Right atrium auricular region (tissue), 2 donors: ENCODE measurements around the gene TMEM144. TPM values are rescaled to one million over a fixed set of nuclear protein-coding genes. Genes with fewer than 3 reads are reported as not detected.
A peak's percentile ranks its signal among the peaks of the same experiment; 100 is the strongest.

Source experiments
- DNase-seq: peaks from one replicate; pipeline ENCODE4 v3.0.0-alpha.2; 2019; ENCODE audit warnings: low spot score
- H3K27ac ChIP-seq, 2 donors: fragments of 200-600 bp; sonication (generic); 1 replicate in 1 of 2; 2 replicates in 1 of 2; pipeline ENCODE4 v1.5.1; 2016 to 2019
- H3K27me3 ChIP-seq, 2 donors: fragments of 200-600 bp; sonication (generic); one replicate each; pipeline versions ENCODE4 v1.5.1 to v1.6.0; 2017 to 2019
- H3K36me3 ChIP-seq: fragments of 200-600 bp; sonication (generic); one replicate; pipeline ENCODE4 v1.5.1; 2016
- H3K4me1 ChIP-seq, 2 donors: fragments of 200-600 bp; sonication (generic); one replicate each; pipeline versions ENCODE4 v1.5.1 to v1.6.0; 2017 to 2019
- H3K4me3 ChIP-seq, 2 donors: fragments of 200-600 bp; sonication (generic); 1 replicate in 1 of 2; 2 replicates in 1 of 2; pipeline ENCODE4 v1.5.1; 2017 to 2019; ENCODE audit warnings: mild to moderate bottlenecking in 1 of 2, moderate library complexity in 1 of 2
- H3K9me3 ChIP-seq, 2 donors: fragments of 200-600 bp; sonication (generic); one replicate each; pipeline ENCODE4 v1.5.1; 2019
- total RNA-seq, 2 donors: library from RNA; depleted of rRNA; stranded (reverse); fragments of >200 nt; gene quantifications; one replicate each; pipeline ENCODE4 v1.1.0, GENCODE V29; 2016
- TF ChIP-seq, protein P1 (sequence below), 2 donors: fragments of 200-600 bp; sonication (generic); IDR thresholded peaks; one replicate each; pipeline ENCODE4 v1.5.1; 2019; ENCODE audit warnings: antibody characterized with exemption in 2 of 2

Gene TMEM144
- total RNA-seq, 2 donors from 2014 or later: 7.1 to 9.7 TPM

DNA sequence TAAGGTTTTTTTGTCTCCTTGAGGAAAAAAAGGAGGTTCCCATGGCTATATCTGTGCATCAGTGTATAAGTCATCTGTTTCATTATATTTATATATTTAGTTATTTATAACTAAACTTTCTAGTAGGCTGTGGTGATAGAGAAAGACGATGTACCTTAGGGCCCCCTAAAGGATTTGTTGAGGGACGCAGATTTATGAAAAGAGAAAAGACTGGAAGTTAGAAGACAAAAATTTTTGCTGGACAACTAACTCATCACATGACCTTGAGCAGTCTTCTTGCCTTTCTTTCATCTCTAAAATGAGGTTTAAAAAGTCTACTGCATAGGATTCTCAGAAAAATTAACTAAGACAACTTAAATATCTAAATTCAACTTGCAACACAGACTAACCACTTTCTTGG is 43.6 kb upstream of the TMEM144 start:
- peaks cover 0 to 44% of the 10 kb centered on the region in 2 donors for H3K4me1 ChIP-seq
- no peaks in the 10 kb centered on the region for H3K36me3 ChIP-seq
- peak overlapping the region in 1 of 2 donors; percentile 69 for H3K4me3 ChIP-seq
- TF ChIP-seq, protein P1, sequence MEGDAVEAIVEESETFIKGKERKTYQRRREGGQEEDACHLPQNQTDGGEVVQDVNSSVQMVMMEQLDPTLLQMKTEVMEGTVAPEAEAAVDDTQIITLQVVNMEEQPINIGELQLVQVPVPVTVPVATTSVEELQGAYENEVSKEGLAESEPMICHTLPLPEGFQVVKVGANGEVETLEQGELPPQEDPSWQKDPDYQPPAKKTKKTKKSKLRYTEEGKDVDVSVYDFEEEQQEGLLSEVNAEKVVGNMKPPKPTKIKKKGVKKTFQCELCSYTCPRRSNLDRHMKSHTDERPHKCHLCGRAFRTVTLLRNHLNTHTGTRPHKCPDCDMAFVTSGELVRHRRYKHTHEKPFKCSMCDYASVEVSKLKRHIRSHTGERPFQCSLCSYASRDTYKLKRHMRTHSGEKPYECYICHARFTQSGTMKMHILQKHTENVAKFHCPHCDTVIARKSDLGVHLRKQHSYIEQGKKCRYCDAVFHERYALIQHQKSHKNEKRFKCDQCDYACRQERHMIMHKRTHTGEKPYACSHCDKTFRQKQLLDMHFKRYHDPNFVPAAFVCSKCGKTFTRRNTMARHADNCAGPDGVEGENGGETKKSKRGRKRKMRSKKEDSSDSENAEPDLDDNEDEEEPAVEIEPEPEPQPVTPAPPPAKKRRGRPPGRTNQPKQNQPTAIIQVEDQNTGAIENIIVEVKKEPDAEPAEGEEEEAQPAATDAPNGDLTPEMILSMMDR (IDR thresholded peaks at IDR 0.05): no peak
- no peaks in the 10 kb centered on the region for H3K9me3 ChIP-seq
- peak overlapping the region; percentile 86 to 88 for H3K27ac ChIP-seq
- DNase-seq: no peak
- no peaks in the 10 kb centered on the region for H3K27me3 ChIP-seq

DNA sequence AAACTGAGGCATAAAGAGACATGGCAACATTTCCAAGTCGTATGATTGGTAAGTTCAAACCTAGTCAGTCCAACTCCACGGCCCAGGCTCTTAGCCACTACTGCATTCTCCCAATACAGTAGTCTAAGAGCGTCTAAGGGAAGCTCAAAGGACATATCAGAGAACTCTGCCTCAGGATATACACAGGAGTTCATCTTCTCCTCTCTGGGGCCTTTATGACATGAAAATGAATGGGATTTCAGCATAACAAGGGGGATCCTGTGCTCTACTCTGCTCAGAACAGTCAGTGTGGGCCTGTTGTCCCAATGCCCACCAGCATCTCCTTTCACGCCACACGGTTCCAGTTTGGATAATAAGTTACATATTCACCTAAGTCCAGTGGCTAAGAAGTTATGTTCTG is 41.7 kb upstream of the TMEM144 start:
- TF ChIP-seq, protein P1 (IDR thresholded peaks at IDR 0.05): no peak
- no peaks in the 10 kb centered on the region for H3K36me3 ChIP-seq
- DNase-seq: no peak
- no peaks in the 10 kb centered on the region for H3K9me3 ChIP-seq
- H3K27me3 ChIP-seq: no peaks in the 10 kb centered on the region
- peaks cover 0 to 36% of the 10 kb centered on the region in 2 donors for H3K4me1 ChIP-seq
- peak overlapping the region; percentile 54 to 69 for H3K4me3 ChIP-seq
- H3K27ac ChIP-seq: peak overlapping the region; percentile 86 to 88

DNA sequence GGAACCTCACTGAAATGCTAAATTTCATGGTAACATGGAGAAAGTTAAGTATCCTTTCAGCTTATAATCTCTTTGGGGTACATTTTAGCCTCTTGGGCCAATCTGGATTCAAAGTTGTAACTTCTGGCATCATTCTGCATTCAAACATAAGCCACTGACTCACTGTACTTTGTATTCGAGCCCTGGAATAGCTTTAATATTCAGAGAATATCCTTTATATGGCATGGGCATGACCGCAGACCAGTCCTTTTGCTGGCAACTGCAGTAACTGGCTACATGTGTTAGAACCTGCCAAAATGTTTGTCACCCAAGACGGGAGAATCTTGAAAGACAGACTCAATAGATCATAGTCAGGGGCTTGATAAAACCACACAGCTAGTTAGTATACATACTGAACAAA is 40.8 kb upstream of the TMEM144 start:
- TF ChIP-seq, protein P1 (IDR thresholded peaks at IDR 0.05): no peak
- H3K9me3 ChIP-seq: no peaks in the 10 kb centered on the region
- no peaks in the 10 kb centered on the region for H3K36me3 ChIP-seq

DNA sequence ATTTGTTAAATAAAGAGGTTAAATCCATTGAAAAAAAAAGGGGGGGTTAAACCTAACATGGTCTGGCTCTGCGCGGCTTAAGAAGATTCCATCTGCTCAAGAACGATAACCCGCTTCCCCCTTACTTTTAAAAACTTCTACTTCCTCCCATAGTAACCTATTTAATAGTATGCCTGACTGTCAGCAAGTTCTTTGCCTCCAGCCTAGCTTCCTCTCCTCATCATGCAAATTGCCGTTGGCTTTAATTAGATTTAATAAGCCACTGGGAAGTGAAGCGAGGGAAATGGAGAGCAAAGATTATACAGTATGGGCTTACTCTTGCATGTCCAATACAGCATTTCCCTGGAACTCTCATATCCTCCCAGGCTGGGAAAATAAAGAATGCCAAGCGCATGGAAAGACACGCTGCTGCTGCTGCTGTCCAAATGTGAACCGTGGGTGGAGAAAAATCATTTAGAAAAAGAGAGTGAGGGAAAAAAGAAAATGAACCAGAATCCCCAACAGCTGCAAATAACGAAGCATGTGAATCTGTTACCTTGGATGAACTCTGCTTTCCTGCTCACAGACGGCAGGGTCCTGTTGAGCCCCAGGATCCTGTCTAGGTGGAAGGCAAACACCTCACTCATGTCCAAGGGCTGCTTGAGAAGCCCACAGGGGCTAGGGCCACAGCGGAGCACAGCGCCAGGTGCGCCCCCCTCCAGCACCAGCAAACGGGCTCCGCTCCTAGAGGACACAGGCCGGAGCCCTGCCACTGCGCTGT is 40.2 kb upstream of the TMEM144 start:
- Histone ChIP-seq H3K4me1 (peaks cover 0 to 50% of the 10 kb centered on the region in 2 donors), H3K9me3 (no peaks in the 10 kb centered on the region), H3K36me3 (no peaks in the 10 kb centered on the region), H3K27me3 (no peaks in the 10 kb centered on the region), H3K4me3 (peak overlapping the region; percentile 54 to 69), H3K27ac (peak overlapping the region; percentile 86 to 88)
- TF ChIP-seq, protein P1 (IDR thresholded peaks at IDR 0.05): no peak
- DNase-seq: no peak

More for the DNA sequence above, 40.8 kb upstream of the TMEM144 start:
- Histone ChIP-seq H3K27me3 (no peaks in the 10 kb centered on the region), H3K4me3 (peak overlapping the region; percentile 54 to 69), H3K27ac (peak overlapping the region; percentile 86 to 88), H3K4me1 (peaks cover 0 to 45% of the 10 kb centered on the region in 2 donors)
- no peak for DNase-seq

DNA sequence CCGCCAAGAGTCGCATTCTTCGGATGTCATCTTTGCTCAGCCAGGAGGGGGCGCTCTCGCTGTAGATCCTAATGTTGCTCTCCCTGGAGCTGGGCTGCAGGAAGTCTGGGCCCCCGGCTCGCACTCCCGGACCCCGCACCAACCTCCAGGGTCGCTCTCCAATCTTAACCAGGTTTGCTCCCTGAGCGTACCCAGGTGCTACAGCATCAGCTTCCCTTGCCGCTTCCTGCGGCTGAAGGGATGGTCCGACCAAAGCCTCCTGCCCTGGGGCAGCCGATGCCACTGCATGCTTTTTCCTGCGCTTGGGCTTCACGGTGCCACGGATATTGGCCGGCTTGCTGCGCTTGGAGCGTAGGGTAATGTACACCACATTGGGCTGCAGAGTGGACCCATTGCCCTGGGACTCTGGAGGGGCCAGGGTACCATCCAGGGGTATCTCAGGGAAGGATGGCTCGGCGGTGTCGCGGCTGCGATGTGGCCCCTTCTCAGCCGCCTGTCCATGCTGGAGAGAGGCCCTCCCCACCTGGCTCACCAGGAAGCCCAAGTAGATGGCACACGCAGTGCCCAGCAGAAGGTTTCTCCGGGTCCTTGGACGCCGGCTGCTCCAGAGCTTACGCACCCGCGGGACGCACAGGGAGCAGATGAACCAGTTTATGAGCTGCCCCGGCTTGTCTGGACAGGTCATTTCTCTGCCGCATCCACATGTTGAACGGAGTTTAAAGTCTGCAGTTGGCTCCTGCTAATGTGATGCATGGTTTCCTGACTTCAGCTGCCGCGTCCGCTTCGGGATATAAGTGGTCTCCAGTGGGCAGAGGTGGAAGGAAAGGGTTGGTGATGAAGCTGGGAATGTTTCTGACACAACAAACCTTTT is 39.4 kb upstream of the TMEM144 start:
- H3K27ac ChIP-seq: peak overlapping the region; percentile 86 to 88
- TF ChIP-seq, protein P1 (IDR thresholded peaks at IDR 0.05): peak; percentile 71 to 83
- H3K4me1 ChIP-seq: peaks cover 0 to 42% of the 10 kb centered on the region in 2 donors
- H3K4me3 ChIP-seq: peak overlapping the region; percentile 54 to 69
- H3K36me3 ChIP-seq: no peaks in the 10 kb centered on the region
- H3K9me3 ChIP-seq: no peaks in the 10 kb centered on the region
- no peaks in the 10 kb centered on the region for H3K27me3 ChIP-seq
- peak; percentile 83 for DNase-seq
